ENCODE results near the gene ZNF229.
A peak's percentile ranks its signal among the peaks of the same experiment; 100 is the strongest.
"Not testable (repeated sequence)": the region's sequence is repeated elsewhere in the genome, so short reads cannot be mapped to it uniquely, and the experiment has no call there.

ZNF229 gene

GRCh38 chr19:44447916-44448674 lies at the start of gene ZNF229:
Gene ZNF229, minus strand, starts transcription at chr19:44448472. Its CDS starts 5,625 bp downstream, at chr19:44442847.
- peak; percentile 71 for DNase-seq

- no peak for DNase-seq
Observed at GRCh38 chr19:44496711-44497110, 48.4 kb upstream of the ZNF229 start.

- peak; percentile 3 for DNase-seq
Observed at GRCh38 chr19:44476559-44477408, 28.5 kb upstream of the ZNF229 start.

- not testable (repeated sequence) for DNase-seq
Observed at GRCh38 chr19:44468730-44469129, 20.5 kb upstream of the ZNF229 start.

GRCh38 chr19:44462600-44463286 lies 14.5 kb upstream of the ZNF229 start:
- DNase-seq = not testable (repeated sequence)

GRCh38 chr19:44456016-44456415 lies 7.7 kb upstream of the ZNF229 start:
- not testable (repeated sequence) for DNase-seq

GRCh38 chr19:44455100-44455499 lies 6.8 kb upstream of the ZNF229 start:
- no peak for DNase-seq

GRCh38 chr19:44452367-44452766 lies 4.1 kb upstream of the ZNF229 start:
- DNase-seq = no peak

- DNase-seq = no peak
Observed at GRCh38 chr19:44451687-44452086, 3.4 kb upstream of the ZNF229 start.

GRCh38 chr19:44438441-44438840 lies 9.8 kb downstream of the ZNF229 start:
- no peak for DNase-seq

GRCh38 chr19:44435441-44435840 lies 12.8 kb downstream of the ZNF229 start:
- DNase-seq = no peak

GRCh38 chr19:44430956-44431355 lies 17.3 kb downstream of the ZNF229 start:
- DNase-seq = no peak

GRCh38 chr19:44415553-44415952 lies 32.7 kb downstream of the ZNF229 start:
- DNase-seq = not testable (repeated sequence)

GRCh38 chr19:44401139-44402115 lies 46.8 kb downstream of the ZNF229 start, which contains the start of gene ZNF285:
Gene ZNF285, minus strand, starts transcription at chr19:44401608. Its CDS starts 4,395 bp downstream, at chr19:44397213.
- DNase-seq = peak; percentile 77

GRCh38 chr19:44389268-44389667 lies 59.0 kb downstream of the ZNF229 start:
- DNase-seq = not testable (repeated sequence)
